T-helper 9 cell (primary cell): ENCODE data around the gene CD74.

Experiments used
- DNase-seq: peaks from one replicate; pipeline ENCODE4 v3.0.0-alpha.2; 2020

Gene CD74

GRCh38 chr5:150396267-150396666 lies 16.4 kb downstream of the CD74 start:
- no peak for DNase-seq

- no peak for DNase-seq
These were observed 17.1 kb downstream of the CD74 start for GRCh38 chr5:150395688-150395975.

GRCh38 chr5:150394912-150395687 lies 17.6 kb downstream of the CD74 start:
- no peak for DNase-seq

GRCh38 chr5:150394131-150394530 lies 18.6 kb downstream of the CD74 start:
- no peak for DNase-seq

- DNase-seq = no peak
These were observed 19.5 kb downstream of the CD74 start for GRCh38 chr5:150393096-150393645.

- DNase-seq = no peak
These were observed 20.0 kb downstream of the CD74 start for GRCh38 chr5:150392680-150393079.

GRCh38 chr5:150391986-150392385 lies 20.7 kb downstream of the CD74 start:
- no peak for DNase-seq

GRCh38 chr5:150391064-150391834 lies 21.5 kb downstream of the CD74 start:
- no peak for DNase-seq

- no peak for DNase-seq
These were observed 23.0 kb downstream of the CD74 start for GRCh38 chr5:150389531-150390266.

GRCh38 chr5:150386024-150386855 lies 26.5 kb downstream of the CD74 start:
- DNase-seq = no peak

GRCh38 chr5:150384701-150385100 lies 28.0 kb downstream of the CD74 start:
- no peak for DNase-seq

- DNase-seq = no peak
These were observed 34.6 kb downstream of the CD74 start for GRCh38 chr5:150377964-150378694.

GRCh38 chr5:150376799-150377771 lies 35.6 kb downstream of the CD74 start:
- no peak for DNase-seq

GRCh38 chr5:150374651-150375050 lies 38.1 kb downstream of the CD74 start:
- DNase-seq = no peak

GRCh38 chr5:150372639-150373038 lies 40.1 kb downstream of the CD74 start:
- no peak for DNase-seq

- DNase-seq = no peak
These were observed 44.2 kb downstream of the CD74 start for GRCh38 chr5:150368526-150368925.

- no peak for DNase-seq
These were observed 48.7 kb downstream of the CD74 start for GRCh38 chr5:150364004-150364403.

GRCh38 chr5:150363185-150363584 lies 49.5 kb downstream of the CD74 start:
- no peak for DNase-seq

GRCh38 chr5:150361301-150361700 lies 51.4 kb downstream of the CD74 start:
- no peak for DNase-seq
